GM18498 (cell line): ENCODE data around the gene LMTK3.
"Not testable (repeated sequence)": the region's sequence is repeated elsewhere in the genome, so short reads cannot be mapped to it uniquely, and the experiment has no call there.

Experiments used
- ATAC-seq: cut with Tn5 transposase; IDR thresholded peaks from one replicate; pipeline ENCODE4 v1.9.1; 2021; ENCODE audit warnings: mild to moderate bottlenecking, moderate library complexity; ENCODE audit not compliant: unreplicated experiment

The LMTK3 gene

DNA sequence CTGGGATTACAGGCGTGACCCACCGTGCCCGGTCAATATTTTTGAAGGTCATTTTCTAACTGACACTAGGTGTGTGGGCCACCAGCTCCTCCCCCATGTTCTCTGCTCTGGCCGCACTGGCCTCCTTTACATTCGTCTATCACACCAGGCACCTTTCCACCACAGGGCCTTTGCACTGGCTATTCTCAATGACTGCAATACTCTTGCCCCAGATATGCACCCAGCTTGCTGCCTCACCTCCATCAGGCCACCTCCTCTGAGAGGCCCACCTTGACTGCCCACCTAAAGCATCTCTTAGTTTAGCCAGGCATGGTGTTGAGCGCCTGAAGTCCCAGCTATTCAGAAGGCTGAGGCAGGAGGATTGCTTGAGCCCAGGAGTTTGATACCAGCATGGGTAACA is 30.2 kb upstream of the LMTK3 start:
- no peak for ATAC-seq

DNA sequence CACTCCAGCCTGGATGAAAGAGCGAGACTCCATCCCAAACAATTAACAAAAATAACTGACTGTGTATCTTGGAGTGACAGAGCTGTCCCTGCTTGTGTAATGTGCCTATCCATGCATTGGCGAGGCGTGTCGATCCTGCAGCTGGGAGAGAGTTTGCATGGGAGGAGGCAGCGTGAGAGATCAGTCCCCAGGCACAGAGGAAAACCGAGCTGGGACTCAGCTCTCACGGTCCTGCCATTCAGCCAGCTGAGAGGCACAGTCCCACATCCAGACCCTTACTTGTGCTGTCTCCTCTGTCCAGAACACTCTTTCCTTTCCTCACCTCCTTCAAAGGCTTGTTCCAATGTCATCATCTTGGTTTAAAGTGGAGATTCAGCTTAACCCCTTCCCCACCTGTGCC is 28.5 kb upstream of the LMTK3 start:
- ATAC-seq: no peak

DNA sequence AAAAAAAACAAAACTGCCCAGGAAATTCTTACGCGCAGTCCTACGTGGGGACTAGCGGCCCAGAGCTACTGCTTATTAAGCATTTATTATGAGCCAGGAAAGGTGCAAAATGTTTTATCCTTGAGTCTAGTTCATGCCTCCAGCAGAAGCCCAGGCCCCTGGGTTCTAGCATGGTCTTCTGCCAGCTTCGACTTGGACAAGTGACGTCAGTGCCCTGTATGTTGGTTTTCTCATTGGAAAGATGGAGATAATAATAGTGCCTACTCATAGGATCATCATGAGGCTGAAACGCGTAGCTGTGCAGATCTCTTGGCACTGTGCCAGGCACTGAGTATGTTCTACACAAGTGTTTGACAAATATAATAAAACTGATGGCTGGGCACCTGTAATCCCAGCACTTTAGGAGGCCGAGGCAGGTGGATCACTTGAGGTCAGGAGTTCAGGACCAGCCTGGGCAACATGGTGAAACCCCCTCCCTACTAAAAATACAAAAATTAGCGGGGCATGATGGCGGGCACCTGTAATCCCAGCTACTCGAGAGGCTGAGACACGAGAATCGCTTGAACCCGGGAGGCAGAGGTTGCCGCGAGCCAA is 28.0 kb upstream of the LMTK3 start:
- ATAC-seq: no peak

DNA sequence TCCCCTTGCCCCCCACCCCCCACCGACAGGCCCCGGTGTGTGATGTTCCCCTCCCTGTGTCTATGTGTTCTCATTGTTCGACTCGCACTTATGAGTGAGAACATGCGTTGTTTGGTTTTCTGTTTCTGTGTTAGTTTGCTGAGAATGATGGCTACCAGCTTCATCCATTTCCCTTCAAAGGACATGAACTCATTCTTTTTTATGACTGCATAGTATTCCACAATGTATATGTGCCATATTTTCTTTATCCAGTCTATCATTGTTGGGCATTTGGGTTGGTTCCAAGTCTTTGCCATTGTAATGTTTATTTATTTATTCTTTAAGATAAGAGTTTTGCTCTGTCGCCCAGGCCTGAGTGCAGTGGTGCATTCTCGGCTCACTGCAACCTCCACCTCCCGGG is 26.4 kb upstream of the LMTK3 start:
- ATAC-seq: not testable (repeated sequence)

DNA sequence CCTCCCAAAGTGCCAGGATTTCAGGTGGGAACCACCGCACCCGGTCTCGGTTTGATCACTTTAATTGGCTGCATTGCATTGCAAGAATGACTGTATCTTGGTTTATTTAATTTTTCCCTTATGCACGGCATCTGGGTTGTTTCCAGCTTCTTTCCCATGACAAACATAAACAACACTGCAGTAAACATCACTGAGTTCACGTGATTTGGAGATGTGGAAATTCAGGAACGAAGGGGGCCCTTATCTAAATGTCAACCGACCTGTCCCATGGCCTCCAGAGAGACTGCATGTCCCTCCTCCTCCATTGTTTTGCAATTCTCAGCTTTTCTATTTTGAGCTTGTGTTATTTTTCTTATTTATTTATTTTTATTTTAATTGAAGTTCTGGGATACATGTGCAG is 25.9 kb upstream of the LMTK3 start:
- ATAC-seq: no peak

DNA sequence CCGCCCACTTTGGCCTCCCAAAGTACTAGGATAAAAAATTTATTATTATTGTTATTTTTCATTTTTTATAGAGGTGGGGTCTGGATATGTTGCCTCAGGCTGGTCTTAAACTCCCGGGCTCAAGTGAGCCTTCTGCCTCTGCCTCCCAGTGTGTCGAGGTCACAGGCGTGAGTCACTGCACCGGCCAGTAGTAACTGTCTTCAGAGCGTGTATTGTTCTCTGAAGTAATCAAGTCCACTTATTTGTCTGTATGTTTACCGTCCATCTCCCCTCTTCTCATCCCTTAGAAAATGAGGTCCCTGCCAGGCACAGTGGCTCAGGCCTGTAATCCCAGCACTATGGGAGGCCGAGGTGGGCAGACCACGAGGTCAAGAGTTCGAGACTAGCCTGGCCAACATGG is 22.1 kb upstream of the LMTK3 start:
- ATAC-seq: no peak

DNA sequence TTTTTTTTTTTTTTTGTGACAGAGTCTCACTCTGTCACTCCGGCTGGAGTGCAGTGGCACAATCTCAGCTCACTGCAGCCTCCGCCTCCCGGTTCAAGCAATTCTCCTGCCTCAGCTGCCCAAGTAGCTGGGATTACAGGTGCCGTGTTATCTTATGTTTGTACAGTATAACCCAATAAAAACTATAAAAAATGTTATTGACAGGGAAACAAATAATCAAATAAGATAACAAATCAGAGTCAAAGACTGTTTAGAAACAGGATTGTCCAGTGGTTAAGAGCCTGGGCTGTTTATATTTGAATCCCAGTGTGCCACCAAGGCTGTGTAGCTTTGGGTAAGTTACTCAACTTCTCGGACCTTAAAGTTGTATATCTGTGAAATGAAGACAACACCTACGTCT is 19.1 kb upstream of the LMTK3 start:
- no peak for ATAC-seq

DNA sequence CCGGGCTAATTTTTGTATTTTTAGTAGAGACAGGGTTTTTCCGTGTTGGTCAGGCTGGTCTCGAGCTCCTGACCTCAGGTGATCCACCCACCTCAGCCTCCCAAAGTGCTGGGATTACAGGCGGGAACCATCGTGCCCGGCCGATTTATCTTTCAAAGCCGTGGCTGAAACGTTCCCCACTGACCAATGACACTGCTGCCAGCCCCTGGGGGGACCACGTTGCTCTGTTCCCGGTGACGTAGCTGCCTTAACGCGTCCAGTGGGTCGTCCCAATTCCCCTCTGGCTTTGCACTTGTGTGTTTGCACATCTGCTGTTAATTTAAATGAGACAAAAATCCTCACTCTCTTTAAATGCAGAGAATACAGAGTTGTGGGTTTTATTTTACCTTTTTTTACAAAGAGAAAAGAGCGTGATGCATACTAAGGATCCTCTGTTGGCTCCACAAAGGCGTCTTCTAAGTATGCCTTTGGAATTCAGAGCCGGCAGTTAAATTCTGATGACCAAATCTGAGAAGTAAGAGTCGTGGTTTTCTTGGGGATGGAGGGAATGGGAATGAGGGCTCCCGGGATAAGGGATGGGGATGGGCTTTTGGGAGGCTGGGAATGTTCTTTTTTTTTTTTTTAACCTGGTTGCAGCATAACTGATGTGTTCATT is 18.6 kb upstream of the LMTK3 start:
- no peak for ATAC-seq

DNA sequence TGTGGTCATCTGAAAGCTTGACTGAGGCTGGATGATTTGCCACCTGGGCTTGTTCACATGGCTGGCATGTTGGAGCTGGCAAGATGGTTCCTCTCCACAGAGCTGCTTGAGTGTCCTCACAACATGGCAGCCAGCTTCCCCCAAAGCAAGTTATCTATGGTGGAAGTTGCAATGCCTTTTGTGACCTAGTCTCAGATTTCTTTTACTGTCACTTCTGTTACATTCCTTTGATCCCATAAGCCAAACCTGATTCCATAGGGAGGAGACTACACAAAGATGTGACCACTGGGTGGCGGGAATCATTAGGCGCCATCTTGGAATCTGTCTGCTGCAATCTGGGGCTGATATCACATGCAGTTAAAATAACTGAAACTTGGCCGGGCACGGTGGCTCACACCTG is 17.5 kb upstream of the LMTK3 start:
- ATAC-seq: no peak

DNA sequence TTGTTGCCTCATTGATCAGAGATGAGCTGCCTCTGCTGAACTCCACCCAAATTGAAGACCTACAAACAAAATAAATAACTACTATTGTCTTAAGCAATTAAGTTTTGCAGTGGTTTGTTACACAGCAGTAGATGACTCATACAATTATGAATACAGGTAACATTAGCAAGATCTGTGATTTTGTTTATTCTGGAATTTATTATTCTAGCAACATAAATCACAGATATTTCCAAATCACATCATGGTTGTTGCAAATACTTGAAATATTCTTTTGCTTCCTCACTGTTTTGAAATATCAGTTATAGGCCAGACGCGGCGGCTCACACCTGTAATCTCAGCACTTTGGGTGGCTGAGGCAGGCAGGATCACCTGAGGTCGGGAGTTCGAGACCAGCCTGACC is 13.1 kb upstream of the LMTK3 start:
- no peak for ATAC-seq

DNA sequence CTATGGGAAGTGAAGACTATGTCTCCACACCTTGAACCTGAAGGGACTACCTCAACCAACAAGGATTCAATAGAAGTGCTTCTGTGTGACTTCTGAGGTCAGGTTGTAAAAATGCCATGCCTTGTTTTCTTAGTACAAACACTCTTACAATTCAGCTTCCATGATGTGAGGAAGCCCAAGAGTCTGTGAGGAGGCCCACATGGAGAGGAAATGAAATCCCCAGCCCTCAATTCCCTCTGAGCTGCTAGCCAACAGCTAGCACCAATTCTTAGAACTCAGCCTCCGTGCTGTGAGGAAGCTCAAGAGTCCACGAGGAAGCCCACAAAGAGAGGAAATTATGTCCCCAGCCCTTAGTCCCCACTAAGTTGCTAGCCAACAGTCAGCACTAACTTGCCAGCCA is 12.6 kb upstream of the LMTK3 start:
- ATAC-seq: no peak

DNA sequence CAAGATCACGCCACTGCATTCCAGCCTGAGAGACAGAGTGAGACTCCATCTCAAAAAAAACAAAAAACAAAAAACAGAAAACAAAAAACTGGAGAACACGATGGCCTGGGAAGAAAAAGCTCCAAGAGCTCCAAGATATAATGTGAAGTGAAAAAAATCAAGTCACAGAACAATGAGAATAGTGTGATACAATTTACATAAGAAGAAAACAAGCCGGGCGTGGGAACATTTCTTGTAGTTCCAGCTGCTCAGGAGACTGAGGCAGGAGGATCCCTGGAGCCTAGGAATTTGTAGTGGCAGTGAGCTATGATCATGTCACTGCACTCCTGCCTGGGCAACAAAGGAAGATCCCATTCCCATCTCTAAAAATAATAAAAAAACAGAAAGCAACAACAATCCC is 8.5 kb upstream of the LMTK3 start:
- ATAC-seq: no peak

DNA sequence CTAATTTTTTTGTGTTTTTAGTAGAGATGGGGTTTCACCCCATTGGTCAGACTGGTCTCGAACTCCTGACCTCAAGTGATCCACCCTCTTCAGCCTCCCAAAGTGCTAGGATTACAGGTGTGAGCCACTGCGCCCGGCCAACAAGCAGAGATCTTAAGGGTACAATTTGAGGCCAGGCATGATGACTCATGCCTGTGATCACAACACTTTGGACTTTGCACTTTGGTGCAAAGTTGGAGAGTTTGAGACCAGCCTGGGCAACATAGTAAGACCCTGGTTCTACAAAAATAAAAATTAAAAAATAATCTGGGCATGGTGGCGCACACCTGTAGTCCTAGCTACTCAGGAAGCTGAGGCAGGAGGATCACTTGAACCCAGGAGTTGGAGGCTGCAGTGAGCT is 7.8 kb upstream of the LMTK3 start:
- not testable (repeated sequence) for ATAC-seq

DNA sequence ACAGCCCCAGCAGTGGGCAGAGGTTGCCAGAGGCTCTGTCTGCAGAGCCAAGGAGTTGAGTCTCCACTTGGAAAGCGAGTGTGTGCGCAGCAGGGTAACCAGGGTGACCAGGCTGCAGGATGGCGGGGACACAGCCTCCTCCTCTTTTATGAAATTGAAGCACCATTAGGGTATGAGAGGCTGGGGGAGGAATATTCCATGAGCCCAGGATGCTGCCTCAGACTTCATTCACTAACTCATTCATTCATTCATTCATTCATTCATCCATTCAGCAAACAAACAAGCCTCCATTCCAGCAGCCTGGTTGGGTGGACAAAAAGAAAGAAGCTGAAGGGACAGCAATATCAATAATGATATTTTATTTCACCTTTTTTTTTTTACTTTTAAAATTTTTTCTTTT is 6.6 kb upstream of the LMTK3 start:
- no peak for ATAC-seq

DNA sequence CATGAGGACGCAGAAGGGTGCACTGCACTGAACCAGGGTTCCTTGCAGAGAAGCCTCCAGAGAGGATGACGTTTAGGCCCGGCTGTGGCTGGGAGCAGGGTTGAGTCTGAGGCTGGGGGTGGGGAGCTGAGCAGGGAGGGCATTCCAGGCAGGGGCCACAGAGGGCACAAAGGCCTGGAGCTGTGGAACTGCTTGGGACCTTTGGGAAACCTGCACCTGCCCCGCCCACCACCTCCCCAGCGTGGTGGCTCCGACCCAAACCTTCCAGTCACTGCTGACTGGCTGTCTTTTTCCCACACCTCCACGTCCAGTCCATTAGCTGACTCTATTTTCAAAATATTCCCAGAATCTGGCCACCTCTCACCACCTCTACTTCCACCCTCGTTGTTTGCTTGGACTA is 4.9 kb upstream of the LMTK3 start:
- ATAC-seq: no peak

DNA sequence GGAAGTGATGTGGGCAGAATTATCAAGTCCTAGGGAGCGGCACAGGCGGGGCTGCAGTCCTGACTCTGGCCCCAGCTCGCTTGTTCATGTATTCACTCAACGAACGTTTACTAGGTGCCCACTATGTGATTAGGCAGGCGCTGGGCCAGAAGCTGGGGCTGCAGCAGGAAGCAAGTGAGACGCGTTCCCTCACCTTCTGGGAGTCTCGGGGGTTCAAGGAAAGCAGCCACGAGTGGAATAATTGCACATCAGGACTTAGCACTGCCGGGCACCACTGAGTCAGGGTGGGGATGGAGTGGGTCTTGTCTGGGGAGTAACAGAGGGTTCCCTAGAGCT is 2.5 kb upstream of the LMTK3 start:
- ATAC-seq: no peak

DNA sequence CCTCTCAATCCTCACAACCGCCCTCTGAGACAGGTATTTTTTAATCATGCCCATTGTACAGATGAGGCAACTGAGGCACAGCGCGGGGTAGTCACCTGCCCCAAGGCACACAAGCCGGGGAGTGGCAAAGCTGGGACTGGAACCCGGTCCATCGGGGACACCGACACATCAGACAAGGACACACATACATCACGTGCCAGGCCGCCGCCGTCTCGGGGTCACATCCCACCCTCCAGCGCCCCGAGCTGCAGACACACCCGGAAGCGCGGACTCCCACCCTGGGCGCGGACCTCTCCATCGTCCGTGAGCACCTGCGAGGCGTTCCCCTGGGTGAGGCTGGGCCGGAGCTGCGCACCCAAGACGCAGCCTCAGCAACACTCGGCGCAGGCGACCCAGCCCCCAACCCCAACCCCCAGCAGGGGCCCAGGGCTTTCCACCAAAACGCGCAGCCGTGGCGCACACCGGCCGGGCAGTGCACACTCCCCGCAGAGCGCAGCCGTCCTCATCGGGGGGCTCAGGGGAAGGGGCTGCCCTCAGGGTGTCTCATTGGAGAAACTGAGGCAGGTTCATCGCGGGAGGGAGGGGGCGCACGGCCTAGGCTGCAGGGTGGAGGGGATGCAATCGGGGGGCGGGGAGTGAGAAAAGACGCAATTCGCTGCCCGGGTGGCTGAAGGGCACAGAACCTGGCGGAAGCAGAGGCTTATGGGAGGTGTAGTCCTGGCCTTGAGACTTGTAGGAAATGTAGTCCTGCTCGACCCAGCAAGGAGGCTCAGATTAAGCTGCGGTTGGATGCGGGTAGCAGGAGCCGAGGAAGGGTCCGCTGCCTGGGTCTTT is 1.9 kb upstream of the LMTK3 start:
- ATAC-seq: peak; percentile 68

DNA sequence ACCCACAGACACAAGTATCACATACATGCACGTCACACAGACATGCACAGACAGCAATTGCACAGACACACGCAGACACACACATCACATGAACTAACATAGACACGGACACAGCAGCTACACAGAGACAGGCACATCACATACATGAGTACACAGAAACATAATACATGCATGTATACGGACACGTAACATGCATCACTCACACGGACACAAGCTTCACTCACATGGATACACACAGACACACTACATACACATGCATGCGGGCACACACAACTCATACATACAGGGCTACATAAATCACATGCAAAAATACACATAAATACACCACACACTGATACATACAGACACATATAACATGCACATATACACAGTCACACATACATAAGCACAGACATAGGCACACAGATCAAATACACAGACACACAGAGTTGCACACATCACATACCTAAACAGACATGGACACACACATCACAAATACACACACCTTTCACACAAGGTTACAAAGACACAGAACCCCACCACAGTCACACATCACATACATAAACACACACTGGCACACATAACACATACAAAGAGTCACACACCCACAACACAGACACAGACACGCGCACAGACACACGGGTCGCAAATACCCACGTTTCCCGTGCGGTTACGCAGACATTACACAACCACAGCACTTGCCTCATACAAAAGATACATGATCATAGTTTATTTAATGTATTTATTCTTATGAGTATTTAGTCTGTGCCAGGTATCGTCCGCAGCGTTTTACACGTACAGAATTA is 1.1 kb upstream of the LMTK3 start:
- ATAC-seq: no peak

DNA sequence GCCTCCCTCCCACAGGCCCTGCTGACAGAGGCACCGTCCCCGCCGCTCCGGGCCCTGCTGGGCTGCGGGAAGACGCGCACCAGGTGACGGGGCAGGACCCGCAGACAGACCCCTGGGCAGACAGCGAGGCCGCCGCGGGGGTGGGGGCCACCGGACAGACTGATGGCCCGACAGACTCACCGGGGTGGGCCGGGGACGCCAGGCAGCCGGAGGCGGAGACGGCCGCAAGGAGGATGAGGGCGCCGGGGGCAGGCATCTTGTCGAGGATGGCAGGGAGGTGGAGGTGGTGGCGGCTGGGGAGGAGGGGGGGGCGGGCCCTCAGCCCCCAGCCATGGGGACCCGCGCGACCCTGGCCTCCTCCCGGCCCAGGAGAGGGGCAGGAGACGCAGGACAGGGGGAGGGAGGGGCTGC is 309 bp downstream of the LMTK3 start:
- no peak for ATAC-seq

DNA sequence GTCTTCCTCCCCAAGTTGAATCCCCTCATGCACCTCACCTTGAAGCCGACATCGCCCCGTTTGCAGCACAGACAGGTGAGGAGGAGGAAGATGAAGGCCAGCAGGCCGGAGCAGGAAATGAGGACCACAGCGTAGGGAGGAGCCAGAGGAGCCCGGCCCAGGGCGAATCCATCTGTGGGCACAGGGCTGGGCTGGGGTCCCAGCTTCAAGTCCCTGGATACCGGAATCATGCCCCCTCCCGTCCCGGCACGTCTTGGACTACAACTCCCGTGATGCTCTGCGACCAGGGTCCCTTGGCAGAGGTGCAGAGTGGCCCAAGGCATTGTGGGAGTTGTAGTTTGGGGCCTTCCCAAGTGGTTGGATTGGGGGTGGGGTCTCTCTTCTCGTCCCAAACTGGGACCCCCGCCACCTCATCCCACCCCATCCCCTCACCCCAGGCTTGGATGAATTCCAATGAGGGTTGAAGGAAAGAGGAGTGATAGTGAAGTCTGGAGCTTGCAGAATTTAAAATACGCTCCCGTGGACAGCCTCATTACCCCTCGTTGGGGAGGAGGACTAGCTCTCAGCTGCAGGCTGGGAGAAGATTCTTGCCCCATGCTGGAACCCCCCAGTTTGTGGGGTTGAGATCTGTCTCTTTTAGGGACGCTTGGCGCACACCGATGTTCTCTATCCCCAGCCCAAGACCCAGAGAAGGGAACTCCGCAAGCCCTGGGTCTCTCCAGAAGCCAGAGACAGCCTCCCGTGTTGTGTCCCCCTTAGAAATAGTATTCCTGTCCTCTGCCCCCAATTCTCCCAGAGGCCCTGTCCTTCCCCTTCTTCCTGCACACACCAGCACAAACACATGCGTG is 990 bp downstream of the LMTK3 start:
- no peak for ATAC-seq
